Parathyroid adenoma (tissue), 2 donors: ENCODE measurements around the gene EEFSEC.

Source experiments
- H2AFZ ChIP-seq: fragments of 300-600 bp; sonication (generic); one replicate; pipeline ENCODE4 v1.7.0; 2017; ENCODE audit warnings: antibody characterized with exemption, mild to moderate bottlenecking
- H3K27ac ChIP-seq: fragments of 300-600 bp; sonication (generic); one replicate; pipeline ENCODE4 v1.7.0; 2017
- H3K27me3 ChIP-seq: fragments of 300-600 bp; sonication (generic); one replicate; pipeline ENCODE4 v1.7.0; 2017; ENCODE audit warnings: low read length; ENCODE audit not compliant: control insufficient read depth, insufficient read depth
- H3K36me3 ChIP-seq: fragments of 300-600 bp; sonication (generic); one replicate; pipeline ENCODE4 v1.7.0; 2017; ENCODE audit warnings: low read length; ENCODE audit not compliant: control insufficient read depth, insufficient read depth
- H3K4me1 ChIP-seq: fragments of 300-600 bp; sonication (generic); one replicate; pipeline ENCODE4 v1.7.0; 2017; ENCODE audit warnings: control low read depth
- H3K4me2 ChIP-seq: fragments of 300-600 bp; sonication (generic); one replicate; pipeline ENCODE4 v1.7.0; 2017; ENCODE audit warnings: low read length
- H3K4me3 ChIP-seq: fragments of 300-600 bp; sonication (generic); one replicate; pipeline ENCODE4 v1.7.0; 2017; ENCODE audit warnings: low read depth, low read length
- H3K79me2 ChIP-seq: fragments of 300-600 bp; sonication (generic); one replicate; pipeline ENCODE4 v1.7.0; 2017; ENCODE audit warnings: control low read depth
- H3K9ac ChIP-seq: fragments of 300-600 bp; sonication (generic); one replicate; pipeline ENCODE4 v1.7.0; 2017; ENCODE audit warnings: mild to moderate bottlenecking
- H3K9me3 ChIP-seq: fragments of 300-600 bp; sonication (generic); one replicate; pipeline ENCODE4 v1.7.0; 2017; ENCODE audit warnings: low read length; ENCODE audit not compliant: control insufficient read depth
- CTCF ChIP-seq: fragments of 300-600 bp; sonication (generic); IDR thresholded peaks from one replicate; pipeline ENCODE4 v1.7.0; 2017; ENCODE audit warnings: antibody characterized with exemption, mild to moderate bottlenecking
- donor health status: primary hyperparathyroidism.

The EEFSEC gene

GRCh38 chr3:128425142-128425845, 272.0 kb downstream of the EEFSEC start:
- Histone ChIP-seq H3K79me2 (no peaks in the 10 kb centered on the region), H3K9me3 (no peaks in the 10 kb centered on the region), H3K36me3 (no peaks in the 10 kb centered on the region), H3K4me1 (peaks cover 7% of the 10 kb centered on the region), H3K27ac (no peak overlapping the region), H3K9ac (no peak overlapping the region), H3K4me2 (no peak overlapping the region), H3K4me3 (no peak overlapping the region), H2AFZ (no peak overlapping the region), H3K27me3 (no peaks in the 10 kb centered on the region)
- no peak for TF ChIP-seq CTCF

DNA sequence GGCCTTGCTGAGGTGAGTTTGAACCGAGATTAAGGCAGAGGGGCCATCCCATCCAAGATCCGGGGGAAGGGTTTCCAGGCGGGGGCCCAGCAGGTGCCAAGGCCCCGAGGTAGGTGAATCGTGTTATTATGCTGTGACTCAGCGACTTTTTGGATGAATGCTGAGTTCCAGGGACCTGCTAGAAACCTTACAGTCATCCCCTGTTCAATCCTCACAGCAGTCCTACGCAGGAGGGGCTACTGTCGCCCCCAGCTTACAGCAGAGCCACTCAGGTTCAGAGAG, 272.5 kb downstream of the EEFSEC start:
- Histone ChIP-seq H3K27ac (no peak overlapping the region), H3K4me2 (no peak overlapping the region), H3K4me1 (peaks cover 7% of the 10 kb centered on the region), H3K27me3 (no peaks in the 10 kb centered on the region), H2AFZ (no peak overlapping the region), H3K36me3 (no peaks in the 10 kb centered on the region), H3K9me3 (no peaks in the 10 kb centered on the region), H3K9ac (no peak overlapping the region), H3K4me3 (no peak overlapping the region), H3K79me2 (no peaks in the 10 kb centered on the region)
- TF ChIP-seq CTCF: no peak

- H2AFZ ChIP-seq: peak overlapping the region; percentile 65
- peaks cover 7% of the 10 kb centered on the region for H3K4me1 ChIP-seq
- no peaks in the 10 kb centered on the region for H3K27me3 ChIP-seq
- H3K9ac ChIP-seq: no peak overlapping the region
- H3K4me2 ChIP-seq: peak overlapping the region; percentile 50
- no peak overlapping the region for H3K27ac ChIP-seq
- TF ChIP-seq CTCF: peak; percentile 76
- H3K4me3 ChIP-seq: no peak overlapping the region
- H3K36me3 ChIP-seq: no peaks in the 10 kb centered on the region
- no peaks in the 10 kb centered on the region for H3K79me2 ChIP-seq
- no peaks in the 10 kb centered on the region for H3K9me3 ChIP-seq
These were observed 273.0 kb downstream of the EEFSEC start for GRCh38 chr3:128426128-128426921.

- Histone ChIP-seq H3K27ac (no peak overlapping the region), H3K9ac (no peak overlapping the region), H3K79me2 (no peaks in the 10 kb centered on the region), H3K4me3 (no peak overlapping the region), H3K4me1 (peaks cover 13% of the 10 kb centered on the region), H3K36me3 (no peaks in the 10 kb centered on the region), H3K4me2 (peak overlapping the region; percentile 45), H3K9me3 (no peaks in the 10 kb centered on the region), H2AFZ (peak overlapping the region; percentile 30), H3K27me3 (no peaks in the 10 kb centered on the region)
- no peak for TF ChIP-seq CTCF
These were observed 274.0 kb downstream of the EEFSEC start for GRCh38 chr3:128427175-128427857.
